Dermis blood vessel endothelial cell (primary cell): ENCODE results near the gene CLTA. TPM values are rescaled to one million over a fixed set of nuclear protein-coding genes. Genes with fewer than 3 reads are reported as not detected.
A peak's percentile ranks its signal among the peaks of the same experiment; 100 is the strongest.
"Not testable (repeated sequence)": the region's sequence is repeated elsewhere in the genome, so short reads cannot be mapped to it uniquely, and the experiment has no call there.

Source experiments
- DNase-seq: peaks from one replicate; pipeline ENCODE4 v3.0.0; 2010
- total RNA-seq: library from RNA; depleted of rRNA; stranded (reverse); fragments of >200 nt; gene quantifications from 2 replicates; pipeline ENCODE4 v1.2.3, GENCODE V29; 2014

The CLTA gene
- total RNA-seq, 1 donor from 2014 or later, result 359 TPM

DNA sequence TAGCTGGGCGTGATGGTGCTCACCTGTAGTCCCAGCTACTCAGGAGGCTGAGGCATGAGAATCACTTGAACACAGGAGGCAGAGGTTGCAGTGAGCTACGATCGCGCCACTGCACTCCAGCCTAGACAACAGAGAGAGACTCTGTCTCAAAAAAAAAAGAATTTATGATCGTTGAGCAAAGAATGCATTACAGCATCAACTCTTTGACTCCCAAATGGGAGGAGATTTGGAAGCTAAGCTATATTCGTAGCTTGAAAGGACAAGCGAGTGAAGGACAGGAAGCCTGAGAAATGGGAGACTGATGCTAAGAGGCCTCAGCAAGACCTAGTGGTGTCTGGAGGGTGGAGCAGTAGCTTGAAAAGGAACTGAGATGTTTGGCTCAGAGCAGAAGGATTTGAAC lies 31.8 kb upstream of the CLTA start:
- DNase-seq, result no peak

GRCh38 chr9:36159509-36159908 lies 31.2 kb upstream of the CLTA start:
- DNase-seq, result not testable (repeated sequence)

- DNase-seq, result not testable (repeated sequence)
These were observed 30.6 kb upstream of the CLTA start for GRCh38 chr9:36160126-36160525.

GRCh38 chr9:36161187-36161586 lies 29.5 kb upstream of the CLTA start:
- DNase-seq, result no peak

DNA sequence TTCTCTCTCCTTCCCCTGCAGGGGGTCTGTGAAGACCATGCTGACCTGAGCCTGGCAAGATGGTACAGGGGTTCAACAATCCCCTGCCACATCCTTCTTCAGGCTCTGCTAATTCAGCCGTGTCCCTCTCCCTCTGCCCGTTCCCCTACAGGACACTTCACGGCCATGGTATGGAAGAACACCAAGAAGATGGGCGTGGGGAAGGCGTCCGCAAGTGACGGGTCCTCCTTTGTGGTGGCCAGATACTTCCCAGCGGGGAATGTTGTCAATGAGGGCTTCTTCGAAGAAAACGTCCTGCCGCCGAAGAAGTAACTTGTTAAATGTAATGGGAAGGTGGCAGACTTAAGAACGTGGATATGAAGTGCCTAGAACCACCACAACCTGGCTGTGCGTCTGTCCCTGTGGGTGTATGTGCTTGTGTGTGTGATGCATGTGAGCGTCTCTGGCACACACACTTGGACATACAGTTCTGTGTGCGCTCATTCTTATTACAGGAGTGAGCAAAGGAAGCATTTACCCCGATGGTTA lies 28.4 kb upstream of the CLTA start:
- DNase-seq, result no peak

- peak; percentile 86 for DNase-seq
These were observed 27.5 kb upstream of the CLTA start for GRCh38 chr9:36163049-36163785.

DNA sequence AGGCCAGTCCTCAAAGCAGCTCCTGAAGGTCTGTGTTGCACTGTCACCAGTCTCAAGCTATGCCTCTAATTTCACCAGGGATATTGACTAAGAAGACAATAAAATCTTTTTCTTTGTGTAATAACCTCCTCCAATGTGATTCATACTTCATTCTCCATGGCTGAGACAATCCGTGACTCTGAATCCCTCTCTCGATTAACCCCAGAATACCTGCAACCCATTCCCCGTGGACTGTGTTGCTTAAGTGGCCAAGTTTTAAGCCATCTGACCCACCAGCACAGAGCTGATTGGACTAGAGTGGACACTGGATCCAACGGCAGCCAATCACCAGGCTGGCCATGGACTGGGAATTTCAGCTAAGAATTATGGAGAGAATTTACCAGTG lies 26.9 kb upstream of the CLTA start:
- DNase-seq, result peak; percentile 23

DNA sequence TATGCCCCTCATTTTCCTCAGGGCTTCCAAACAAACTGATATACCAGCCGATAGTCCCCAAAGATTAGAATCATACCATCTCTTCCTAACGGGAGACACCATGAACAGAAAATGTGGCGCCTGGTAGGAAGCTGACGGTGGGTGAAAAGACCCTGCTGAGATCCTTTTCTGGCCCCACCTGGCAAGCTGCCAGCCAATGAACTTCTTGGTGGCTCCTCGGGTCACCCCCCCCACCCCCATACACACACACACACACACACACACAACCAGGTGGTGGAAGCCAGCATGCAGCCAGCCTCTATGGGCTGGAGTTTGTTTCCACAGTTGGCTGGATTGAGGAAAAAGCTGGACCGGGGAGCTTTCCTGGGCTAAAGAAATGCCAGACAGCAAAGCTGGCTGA lies 26.3 kb upstream of the CLTA start:
- DNase-seq, result no peak

- DNase-seq, result no peak
These were observed 25.7 kb upstream of the CLTA start for GRCh38 chr9:36164989-36165388.

GRCh38 chr9:36165826-36166167 lies 24.9 kb upstream of the CLTA start:
- DNase-seq, result peak; percentile 26

GRCh38 chr9:36166168-36166927 lies 24.4 kb upstream of the CLTA start:
- DNase-seq, result peak; percentile 84

DNA sequence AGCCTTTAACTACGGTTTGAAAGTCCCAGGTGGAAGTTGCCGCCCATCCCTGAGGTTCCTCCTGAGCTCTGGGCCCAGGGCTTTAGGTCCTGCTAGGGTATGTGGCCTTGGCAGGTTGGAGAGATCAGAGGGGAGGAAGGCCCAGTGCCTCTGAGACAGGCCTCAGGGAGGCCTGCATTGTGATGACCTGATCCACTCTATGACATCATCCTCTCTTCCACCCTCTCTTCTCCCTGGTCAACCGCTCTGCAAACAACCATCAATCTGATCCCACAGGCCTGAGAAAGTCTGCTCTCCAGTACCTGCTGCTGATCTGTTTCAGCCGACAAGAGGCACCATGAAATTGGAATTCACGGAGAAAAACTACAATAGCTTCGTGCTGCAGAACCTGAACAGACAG lies 21.6 kb upstream of the CLTA start, which contains the start of gene CCIN:
CCIN (plus strand) TSS at position 223 of the 400 bp plus-strand sequence; CDS start at position 338, 115 bp downstream.
- DNase-seq, result no peak

- DNase-seq, result no peak
These were observed 21.0 kb upstream of the CLTA start for GRCh38 chr9:36169708-36170107.

DNA sequence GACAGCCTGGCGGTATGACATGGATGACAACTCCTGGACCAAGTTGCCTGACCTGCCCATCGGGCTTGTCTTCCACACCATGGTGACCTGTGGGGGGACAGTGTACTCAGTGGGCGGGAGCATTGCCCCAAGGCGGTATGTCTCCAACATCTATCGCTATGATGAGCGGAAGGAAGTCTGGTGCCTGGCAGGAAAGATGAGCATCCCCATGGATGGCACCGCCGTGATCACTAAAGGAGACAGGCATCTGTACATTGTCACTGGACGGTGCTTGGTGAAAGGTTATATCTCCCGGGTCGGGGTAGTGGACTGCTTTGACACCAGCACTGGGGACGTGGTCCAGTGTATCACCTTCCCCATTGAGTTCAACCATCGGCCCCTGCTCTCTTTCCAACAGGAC lies 20.2 kb upstream of the CLTA start:
- no peak for DNase-seq

DNA sequence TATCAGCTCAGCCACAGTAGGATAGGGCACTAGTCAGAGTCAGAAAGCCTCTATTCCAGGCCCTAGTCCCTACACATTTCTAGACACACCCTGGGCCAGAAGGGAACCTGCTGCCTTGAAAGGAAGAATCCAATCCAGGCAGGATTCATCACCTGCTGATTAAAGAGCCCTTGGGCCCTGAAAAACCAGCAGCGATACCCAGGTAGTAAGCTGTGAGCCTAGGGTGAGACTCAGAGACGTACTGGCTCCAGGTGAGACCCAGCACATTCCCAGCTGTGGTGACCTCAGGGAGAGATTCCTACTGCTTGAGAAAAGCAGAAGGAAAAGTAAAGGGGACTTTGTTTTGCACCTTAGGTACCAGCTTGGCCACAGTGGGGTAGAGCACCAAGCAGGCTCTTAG lies 16.9 kb upstream of the CLTA start:
- DNase-seq, result no peak

GRCh38 chr9:36174271-36174670 lies 16.4 kb upstream of the CLTA start:
- DNase-seq, result no peak

DNA sequence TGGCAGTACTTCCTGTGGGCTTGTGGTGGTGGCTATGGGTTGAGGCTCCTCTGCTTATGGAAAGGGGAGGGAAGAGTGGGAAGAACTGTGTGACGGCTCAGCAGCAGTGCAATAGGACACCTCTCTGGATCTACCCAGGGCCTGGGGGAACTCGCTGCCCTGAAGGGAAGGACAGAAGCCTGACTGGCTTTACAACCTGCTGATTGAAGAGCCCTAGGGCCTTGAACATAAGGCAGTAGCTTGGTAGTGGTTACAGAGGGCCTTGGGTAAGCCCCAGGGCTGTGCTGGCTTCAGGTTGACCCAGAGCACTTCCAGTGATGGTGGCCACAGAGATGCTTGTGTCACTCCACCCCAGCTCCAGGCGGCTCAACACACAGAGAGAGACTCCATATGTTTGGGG lies 16.0 kb upstream of the CLTA start:
- DNase-seq, result no peak

- not testable (repeated sequence) for DNase-seq
These were observed 15.5 kb upstream of the CLTA start for GRCh38 chr9:36175209-36175608.

DNA sequence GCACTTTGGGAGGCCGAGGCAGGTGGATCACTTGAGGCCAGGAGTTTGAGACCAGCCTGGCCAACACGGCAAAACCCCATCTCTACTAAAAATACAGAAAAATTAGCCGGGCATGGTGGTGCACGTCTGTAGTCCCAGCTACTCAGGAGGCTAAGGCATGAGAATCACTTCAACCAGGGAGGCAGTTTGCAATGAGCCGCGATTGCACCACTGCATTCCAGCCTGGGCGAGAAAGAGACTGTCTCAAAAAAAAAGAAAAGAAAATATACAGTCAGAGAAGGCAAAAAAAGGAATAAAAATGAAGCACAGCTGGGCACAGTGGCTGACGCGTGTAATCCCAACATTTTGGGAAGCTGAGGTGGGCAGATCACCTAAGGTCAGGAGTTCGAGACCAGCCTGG lies 14.2 kb upstream of the CLTA start:
- not testable (repeated sequence) for DNase-seq

GRCh38 chr9:36177571-36177970 lies 13.2 kb upstream of the CLTA start:
- no peak for DNase-seq

DNA sequence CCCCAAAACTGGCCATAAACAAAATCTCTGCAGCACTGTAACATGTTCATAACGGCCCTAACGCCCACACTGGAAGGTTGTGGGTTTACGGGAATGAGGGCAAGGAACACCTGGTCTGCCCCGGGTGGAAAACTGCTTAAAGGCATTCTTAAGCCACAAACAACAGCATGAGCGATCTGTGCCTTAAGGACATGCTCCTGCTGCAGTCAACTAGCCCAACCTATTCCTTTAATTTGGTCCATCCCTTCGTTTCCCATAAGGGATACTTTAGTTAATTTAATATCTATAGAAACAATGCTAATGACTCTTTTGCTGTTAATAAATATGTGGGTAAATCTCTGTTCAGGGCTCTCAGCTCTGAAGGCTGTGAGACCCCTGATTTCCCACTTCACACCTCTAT lies 10.5 kb upstream of the CLTA start:
- DNase-seq, result not testable (repeated sequence)

DNA sequence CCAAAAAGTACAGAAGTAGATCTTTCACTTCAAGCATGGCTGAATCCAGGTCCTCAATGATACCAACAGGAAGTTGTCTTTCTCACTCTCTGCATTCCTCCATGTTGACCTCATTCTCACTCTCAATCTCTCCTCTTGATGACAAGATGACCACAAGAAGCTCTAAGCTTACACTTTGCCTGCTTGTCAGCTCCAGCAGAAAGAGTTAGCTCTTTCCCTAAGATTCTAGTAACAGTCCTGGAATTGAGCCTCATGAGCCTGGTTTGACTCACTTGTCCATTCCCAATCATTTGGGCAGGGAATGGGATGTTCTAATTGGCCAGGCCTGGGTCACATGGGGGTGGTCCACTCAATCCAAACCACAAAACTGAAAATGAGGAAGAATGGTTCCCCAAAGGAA lies 3.3 kb upstream of the CLTA start:
- DNase-seq, result no peak

DNA sequence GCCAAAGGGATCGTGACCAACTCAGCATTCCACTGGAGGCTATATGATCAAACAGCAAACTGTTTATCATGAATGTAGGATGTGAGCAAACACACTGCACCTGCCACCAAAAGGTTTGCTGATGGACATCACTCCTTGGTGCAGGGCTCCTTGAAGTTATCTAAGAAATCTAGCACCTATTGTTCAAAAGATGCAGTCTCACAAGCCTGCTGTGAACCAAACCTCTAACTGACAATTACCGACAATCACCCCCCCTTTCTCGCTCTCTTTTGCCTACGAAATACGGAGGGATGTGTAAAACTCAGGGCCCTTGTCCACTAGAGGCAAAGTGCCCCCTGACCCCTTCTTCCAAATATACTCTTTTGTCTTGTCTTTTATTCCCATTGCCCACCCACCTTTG lies 2.5 kb upstream of the CLTA start:
- no peak for DNase-seq

GRCh38 chr9:36189976-36190375 lies 745 bp upstream of the CLTA start:
- DNase-seq, result peak; percentile 47
